ENCODE data around the gene ARF6. TPM values are rescaled to one million over a fixed set of nuclear protein-coding genes. Genes with fewer than 3 reads are reported as not detected.
"Not testable (repeated sequence)": the region's sequence is repeated elsewhere in the genome, so short reads cannot be mapped to it uniquely, and the experiment has no call there.

ARF6 gene
- total RNA-seq, 2 donors from 2014 or later: 95.2 to 98.5 TPM

GRCh38 chr14:49882826-49883694 is 9.8 kb upstream of the ARF6 start:
- Mint-ChIP-seq H3K4me1 (peaks cover 16% of the 10 kb centered on the region), H3K4me3 (no peak overlapping the region), H3K36me3 (ENCODE audit: low read depth) (no peaks in the 10 kb centered on the region), H3K27ac (peak overlapping the region; percentile 45), H3K27me3 (no peaks in the 10 kb centered on the region)
- H3K9me3 ChIP-seq (ENCODE audit: control insufficient read depth, low read length, poor library complexity, severe bottlenecking): no peaks in the 10 kb centered on the region
- no peak for ATAC-seq
- DNase-seq: no peak

- no peaks in the 10 kb centered on the region for H3K27me3 Mint-ChIP-seq
- peaks cover 4% of the 10 kb centered on the region for H3K4me1 Mint-ChIP-seq
- DNase-seq (no peak), ATAC-seq (peak; percentile 76)
- H3K9me3 ChIP-seq (ENCODE audit: control insufficient read depth, low read length, poor library complexity, severe bottlenecking): no peaks in the 10 kb centered on the region
- peak overlapping the region; percentile 87 for H3K27ac Mint-ChIP-seq
- no peaks in the 10 kb centered on the region for H3K36me3 Mint-ChIP-seq (ENCODE audit: low read depth)
- no peak overlapping the region for H3K4me3 Mint-ChIP-seq
These were observed 6.4 kb upstream of the ARF6 start for GRCh38 chr14:49886523-49886922.

GRCh38 chr14:49888293-49888692 is 4.6 kb upstream of the ARF6 start:
- Mint-ChIP-seq H3K4me1 (peaks cover 11% of the 10 kb centered on the region), H3K27ac (no peak overlapping the region), H3K27me3 (no peaks in the 10 kb centered on the region), H3K36me3 (ENCODE audit: low read depth) (peaks cover 2% of the 10 kb centered on the region), H3K4me3 (no peak overlapping the region)
- DNase-seq (no peak), ATAC-seq (no peak)
- H3K9me3 ChIP-seq (ENCODE audit: control insufficient read depth, low read length, poor library complexity, severe bottlenecking): no peaks in the 10 kb centered on the region

GRCh38 chr14:49892301-49892635 is 614 bp upstream of the ARF6 start:
- ATAC-seq (peak; percentile 66), DNase-seq (peak in 2 of 3 donors; percentile 17 to 21)
- Mint-ChIP-seq H3K27me3 (no peaks in the 10 kb centered on the region), H3K4me3 (peak overlapping the region; percentile 100), H3K27ac (peak overlapping the region; percentile 99), H3K36me3 (ENCODE audit: low read depth) (peaks cover 18% of the 10 kb centered on the region), H3K4me1 (peaks cover 25% of the 10 kb centered on the region)
- H3K9me3 ChIP-seq (ENCODE audit: control insufficient read depth, low read length, poor library complexity, severe bottlenecking): peaks cover 4% of the 10 kb centered on the region

- peaks cover 4% of the 10 kb centered on the region for H3K9me3 ChIP-seq (ENCODE audit: control insufficient read depth, low read length, poor library complexity, severe bottlenecking)
- Mint-ChIP-seq H3K27ac (peak overlapping the region; percentile 99), H3K4me1 (peaks cover 34% of the 10 kb centered on the region), H3K36me3 (ENCODE audit: low read depth) (peaks cover 20% of the 10 kb centered on the region), H3K27me3 (no peaks in the 10 kb centered on the region), H3K4me3 (peak overlapping the region; percentile 100)
- peak; percentile 55 to 66 (median 58) for DNase-seq
- peak; percentile 64 for ATAC-seq
These were observed 679 bp downstream of the ARF6 start for GRCh38 chr14:49893309-49894213.

GRCh38 chr14:49894214-49895107 is 1.6 kb downstream of the ARF6 start:
- H3K9me3 ChIP-seq (ENCODE audit: control insufficient read depth, low read length, poor library complexity, severe bottlenecking); ATAC-seq; H3K27me3 Mint-ChIP-seq; DNase-seq: not testable (repeated sequence)
- Mint-ChIP-seq H3K27ac (peak overlapping the region; percentile 99), H3K36me3 (ENCODE audit: low read depth) (peaks cover 20% of the 10 kb centered on the region), H3K4me1 (peaks cover 35% of the 10 kb centered on the region), H3K4me3 (peak overlapping the region; percentile 100)

GRCh38 chr14:49895480-49895879 is 2.6 kb downstream of the ARF6 start:
- peaks cover 4% of the 10 kb centered on the region for H3K9me3 ChIP-seq (ENCODE audit: control insufficient read depth, low read length, poor library complexity, severe bottlenecking)
- ATAC-seq: no peak
- peak overlapping the region; percentile 100 for H3K4me3 Mint-ChIP-seq
- no peak for DNase-seq
- peaks cover 20% of the 10 kb centered on the region for H3K36me3 Mint-ChIP-seq (ENCODE audit: low read depth)
- no peaks in the 10 kb centered on the region for H3K27me3 Mint-ChIP-seq
- peak overlapping the region; percentile 99 for H3K27ac Mint-ChIP-seq
- H3K4me1 Mint-ChIP-seq: peaks cover 35% of the 10 kb centered on the region

GRCh38 chr14:49896272-49896671 is 3.4 kb downstream of the ARF6 start:
- Mint-ChIP-seq H3K4me1 (peaks cover 35% of the 10 kb centered on the region), H3K36me3 (ENCODE audit: low read depth) (peaks cover 20% of the 10 kb centered on the region), H3K4me3 (peak overlapping the region; percentile 100), H3K27ac (peak overlapping the region; percentile 99)
- ATAC-seq; DNase-seq; H3K9me3 ChIP-seq (ENCODE audit: control insufficient read depth, low read length, poor library complexity, severe bottlenecking); H3K27me3 Mint-ChIP-seq: not testable (repeated sequence)

GRCh38 chr14:49896966-49897365 is 4.1 kb downstream of the ARF6 start:
- Mint-ChIP-seq H3K27ac (peak overlapping the region; percentile 99), H3K4me1 (peaks cover 34% of the 10 kb centered on the region), H3K27me3 (no peaks in the 10 kb centered on the region), H3K4me3 (peak overlapping the region; percentile 81), H3K36me3 (ENCODE audit: low read depth) (peaks cover 20% of the 10 kb centered on the region)
- peaks cover 4% of the 10 kb centered on the region for H3K9me3 ChIP-seq (ENCODE audit: control insufficient read depth, low read length, poor library complexity, severe bottlenecking)
- DNase-seq (no peak), ATAC-seq (no peak)

- peak overlapping the region; percentile 99 for H3K27ac Mint-ChIP-seq
- no peak for ATAC-seq
- peaks cover 32% of the 10 kb centered on the region for H3K4me1 Mint-ChIP-seq
These were observed 4.5 kb downstream of the ARF6 start for GRCh38 chr14:49897414-49897813.

GRCh38 chr14:49897965-49898364 is 5.1 kb downstream of the ARF6 start:
- ATAC-seq (no peak), DNase-seq (no peak)
- Mint-ChIP-seq H3K27me3 (no peaks in the 10 kb centered on the region), H3K36me3 (ENCODE audit: low read depth) (peaks cover 18% of the 10 kb centered on the region), H3K27ac (peak overlapping the region; percentile 99), H3K4me1 (peaks cover 31% of the 10 kb centered on the region), H3K4me3 (peak overlapping the region; percentile 92)
- peaks cover 4% of the 10 kb centered on the region for H3K9me3 ChIP-seq (ENCODE audit: control insufficient read depth, low read length, poor library complexity, severe bottlenecking)

More at GRCh38 chr14:49897414-49897813, 4.5 kb downstream of the ARF6 start:
- peak overlapping the region; percentile 81 for H3K4me3 Mint-ChIP-seq
- H3K9me3 ChIP-seq (ENCODE audit: control insufficient read depth, low read length, poor library complexity, severe bottlenecking): peaks cover 4% of the 10 kb centered on the region
- DNase-seq: no peak
- H3K27me3 Mint-ChIP-seq: no peaks in the 10 kb centered on the region
- H3K36me3 Mint-ChIP-seq (ENCODE audit: low read depth): peaks cover 18% of the 10 kb centered on the region

- H3K9me3 ChIP-seq (ENCODE audit: control insufficient read depth, low read length, poor library complexity, severe bottlenecking): peaks cover 4% of the 10 kb centered on the region
- Mint-ChIP-seq H3K4me3 (peak overlapping the region; percentile 92), H3K27me3 (no peaks in the 10 kb centered on the region), H3K36me3 (ENCODE audit: low read depth) (peaks cover 18% of the 10 kb centered on the region), H3K4me1 (peaks cover 31% of the 10 kb centered on the region), H3K27ac (peak overlapping the region; percentile 99)
- DNase-seq (no peak), ATAC-seq (peak; percentile 7)
These were observed 5.6 kb downstream of the ARF6 start for GRCh38 chr14:49898485-49898884.

All from T-helper 17 cell (primary cell).